G401 (cell line): ENCODE results near the gene SND1. TPM values are rescaled to one million over a fixed set of nuclear protein-coding genes. Genes with fewer than 3 reads are reported as not detected.

Experiments
- DNase-seq: peaks from one replicate; pipeline ENCODE4 v3.0.0-alpha.2; 2015; ENCODE audit warnings: low spot score
- in situ Hi-C: cut with HindIII; loops from 2 replicates; pipeline ENCODE4 v1.10.0; 2016; ENCODE audit warnings: low sequenced_read_pairs, mixed read lengths
- total RNA-seq: library from RNA; depleted of rRNA; stranded (reverse); fragments of >200 nt; shearing (Covaris generic); gene quantifications from 2 replicates; pipeline ENCODE4 v1.2.3, GENCODE V29; 2014

SND1 gene
- total RNA-seq, 1 experiment from 2014 or later: 98.0 TPM

DNA sequence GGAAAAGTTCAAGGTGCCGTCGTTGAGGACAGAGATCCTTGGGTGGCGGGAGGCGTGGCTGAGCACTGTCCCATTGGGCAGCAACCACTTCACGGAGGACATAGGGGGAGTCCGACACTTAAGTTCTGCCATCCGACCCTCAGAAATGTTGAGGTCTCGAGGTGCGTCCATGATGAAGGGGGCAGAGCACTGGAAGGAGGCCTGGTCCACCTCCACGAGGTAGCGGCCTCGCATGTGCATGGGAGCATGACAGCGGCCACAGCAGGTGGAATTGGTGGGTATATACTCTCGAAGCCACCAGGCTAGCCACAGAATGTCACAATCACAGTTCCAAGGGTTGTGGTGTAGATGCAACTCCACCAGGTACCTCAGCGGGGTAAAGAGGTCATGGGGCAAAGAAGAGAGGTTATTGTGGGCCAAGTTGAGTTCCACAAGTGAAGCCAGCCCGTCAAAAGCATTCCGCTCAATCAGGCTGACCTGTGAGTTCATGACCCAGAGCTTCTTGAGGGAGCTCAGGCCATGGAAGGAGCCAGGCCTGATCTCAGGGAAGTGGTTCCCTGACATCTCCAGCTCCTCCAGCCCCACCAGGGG lies 377.5 kb downstream of the SND1 start:
- in situ Hi-C loops: no loop called here
- no peak for DNase-seq

DNA sequence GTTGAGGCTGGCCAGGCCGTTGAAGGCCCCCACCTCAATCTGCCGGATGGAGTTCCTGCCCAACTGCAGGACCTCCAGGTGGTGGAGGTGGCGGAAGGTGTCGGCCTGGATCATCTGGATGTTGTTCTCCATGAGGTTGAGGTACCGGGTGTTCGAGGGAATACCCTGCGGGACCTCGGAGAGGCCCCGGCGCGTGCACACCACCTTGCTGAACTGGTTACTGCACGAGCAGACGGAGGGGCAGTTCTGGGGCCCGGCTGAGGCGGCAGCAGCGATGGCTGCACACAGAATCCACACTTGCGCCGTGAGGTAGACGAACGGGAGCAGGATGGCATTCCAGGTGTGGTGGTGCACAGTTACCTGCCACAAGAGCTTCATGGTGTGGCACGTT lies 378.3 kb downstream of the SND1 start:
- no peak for DNase-seq
- in situ Hi-C loops: no loop called here

DNA sequence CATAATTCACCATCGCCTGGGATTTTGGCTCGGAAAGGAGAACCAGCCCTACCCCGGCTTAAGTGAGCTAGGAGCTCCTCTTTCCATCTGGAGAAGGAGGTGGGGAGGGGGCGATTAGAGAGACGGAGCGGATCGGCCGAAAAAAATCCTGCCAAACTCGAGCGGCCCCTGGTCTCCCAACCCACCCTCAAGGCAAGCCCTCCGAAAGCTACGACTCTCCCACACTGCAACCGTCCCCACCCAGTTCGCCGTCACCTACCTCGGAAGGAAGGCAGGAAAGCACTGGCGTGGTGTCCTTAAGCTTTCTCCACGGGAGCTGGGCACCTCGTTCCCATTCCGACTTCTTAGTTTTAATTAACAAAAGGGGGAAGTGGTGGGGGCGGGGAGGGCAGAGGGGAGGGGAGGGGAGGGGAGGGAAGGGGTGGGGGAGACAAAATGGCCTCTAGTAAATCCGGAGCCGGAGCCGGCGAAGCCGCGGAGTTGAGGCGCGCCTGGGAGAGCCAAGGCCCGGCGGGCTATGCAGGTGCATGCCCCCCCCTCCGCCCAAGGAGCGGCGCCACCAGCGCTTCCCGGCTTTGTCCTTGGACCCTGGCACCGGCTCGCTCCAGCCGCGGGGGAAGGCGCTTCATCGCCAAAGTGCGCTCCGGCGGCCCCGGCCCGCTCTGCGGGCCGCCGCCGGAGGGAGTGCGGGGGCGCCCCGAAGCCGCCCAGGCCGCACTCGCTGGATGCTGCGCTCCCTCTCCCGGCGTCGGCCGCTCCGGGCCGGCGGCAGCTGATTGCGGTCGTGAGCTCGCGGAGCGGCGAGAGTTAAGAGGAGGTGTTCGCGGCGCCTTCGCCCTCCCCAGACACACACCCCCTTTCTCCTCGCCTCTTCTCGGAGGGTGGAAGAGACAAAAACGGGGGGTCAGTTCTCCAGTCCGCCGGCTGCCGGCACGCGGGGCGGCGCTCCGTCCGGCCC lies 378.9 kb downstream of the SND1 start, which contains the start of gene LRRC4:
Gene LRRC4, minus strand, starts transcription at position 784 of the 958 bp plus-strand sequence. CDS start 797 bp downstream, outside the sequence.
- peak; percentile 64 for DNase-seq
- in situ Hi-C loops: no loop called here

DNA sequence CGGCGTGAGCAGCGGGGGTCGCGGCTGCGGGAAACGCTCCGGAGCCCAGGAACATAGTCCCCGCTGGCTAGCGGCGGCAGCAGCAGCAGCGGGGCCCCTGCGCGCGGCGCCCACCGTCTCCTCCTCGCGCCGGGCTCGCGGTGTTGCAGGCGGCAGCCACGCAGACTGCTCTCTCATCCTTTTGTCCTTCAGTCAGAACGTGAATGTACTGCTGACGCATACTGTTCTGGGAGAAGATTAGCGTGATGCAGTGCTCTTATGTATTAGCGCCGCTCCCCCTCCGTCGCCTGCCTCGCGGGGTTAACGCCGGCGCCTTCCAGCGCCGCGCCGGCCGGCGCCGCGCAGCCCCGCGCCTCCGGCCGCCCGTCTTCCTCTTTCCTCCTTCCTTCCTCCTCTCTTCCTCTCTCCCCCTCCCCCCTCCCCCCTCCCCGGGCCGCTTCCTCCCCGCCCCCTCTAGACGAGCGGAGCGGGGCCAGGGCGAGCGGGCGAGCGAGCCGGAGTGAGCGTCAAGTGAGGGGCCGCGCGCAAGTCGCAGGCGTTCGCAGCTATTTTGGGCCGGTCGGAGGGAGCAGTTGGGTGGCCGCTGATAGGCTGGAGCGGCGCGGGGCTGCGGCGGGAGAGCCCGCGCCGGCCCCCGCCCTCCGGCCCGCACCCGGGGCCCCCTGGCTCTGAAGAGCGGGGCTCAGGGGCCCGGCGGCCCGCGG lies 380.1 kb downstream of the SND1 start:
- in situ Hi-C loops: no loop called here
- DNase-seq: peak; percentile 76

DNA sequence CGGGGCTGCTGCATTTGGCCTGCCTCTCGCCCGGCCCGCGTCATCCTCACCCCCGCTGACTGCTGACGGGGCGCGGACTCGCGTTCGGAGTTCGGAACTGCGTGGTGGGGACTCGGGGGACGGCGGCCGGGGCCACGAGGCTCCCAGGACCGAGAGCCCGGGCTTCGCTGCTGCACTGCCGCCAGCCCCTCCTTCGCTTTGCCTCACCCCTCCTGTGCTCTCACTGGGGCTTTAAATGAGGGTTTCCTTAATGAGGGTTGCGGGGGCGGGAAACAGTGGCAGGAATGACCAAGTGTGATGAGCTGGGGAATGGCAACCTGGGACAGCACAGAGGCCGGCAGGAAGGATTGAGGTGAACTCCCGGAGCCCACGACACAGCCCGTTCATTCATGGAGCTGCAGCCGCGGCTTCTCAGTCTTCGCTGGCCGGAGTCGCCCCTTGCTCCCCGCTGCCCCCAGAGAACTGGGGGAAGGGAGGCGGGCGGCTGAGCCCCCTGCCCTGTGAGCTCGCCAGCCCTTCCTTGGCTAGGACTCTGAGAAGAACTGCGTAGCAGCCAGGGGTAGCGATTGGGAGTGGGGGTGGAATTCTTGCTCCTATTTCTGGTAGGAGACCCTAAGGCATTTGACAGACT lies 380.7 kb downstream of the SND1 start:
- peak; percentile 72 for DNase-seq
- in situ Hi-C loops: no loop called here

GRCh38 chr7:128033246-128033645 lies 381.3 kb downstream of the SND1 start:
- no peak for DNase-seq
- in situ Hi-C loops: no loop called here

DNA sequence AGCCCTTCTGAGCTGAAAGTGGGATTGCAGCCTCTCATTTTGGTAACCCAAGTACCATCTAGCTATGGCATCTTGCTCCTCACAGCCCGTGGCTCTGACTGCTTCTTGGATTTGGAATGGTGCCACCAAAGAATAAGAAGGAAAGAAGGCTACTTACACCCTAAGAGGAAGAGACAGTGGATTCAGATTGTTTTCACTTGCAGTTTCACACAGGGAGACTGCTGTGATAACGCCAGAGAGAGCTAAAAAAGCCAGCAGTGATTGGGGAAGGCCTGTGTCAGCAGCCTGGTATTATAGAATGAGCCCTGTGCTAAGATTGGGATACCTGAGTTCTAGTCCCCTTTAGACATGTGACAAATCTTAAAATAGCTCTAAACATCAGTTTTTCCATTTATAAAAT lies 382.8 kb downstream of the SND1 start:
- no peak for DNase-seq
- in situ Hi-C loops: no loop called here

GRCh38 chr7:128035712-128036111 lies 383.7 kb downstream of the SND1 start:
- DNase-seq: peak; percentile 84
- in situ Hi-C loops: no loop called here

DNA sequence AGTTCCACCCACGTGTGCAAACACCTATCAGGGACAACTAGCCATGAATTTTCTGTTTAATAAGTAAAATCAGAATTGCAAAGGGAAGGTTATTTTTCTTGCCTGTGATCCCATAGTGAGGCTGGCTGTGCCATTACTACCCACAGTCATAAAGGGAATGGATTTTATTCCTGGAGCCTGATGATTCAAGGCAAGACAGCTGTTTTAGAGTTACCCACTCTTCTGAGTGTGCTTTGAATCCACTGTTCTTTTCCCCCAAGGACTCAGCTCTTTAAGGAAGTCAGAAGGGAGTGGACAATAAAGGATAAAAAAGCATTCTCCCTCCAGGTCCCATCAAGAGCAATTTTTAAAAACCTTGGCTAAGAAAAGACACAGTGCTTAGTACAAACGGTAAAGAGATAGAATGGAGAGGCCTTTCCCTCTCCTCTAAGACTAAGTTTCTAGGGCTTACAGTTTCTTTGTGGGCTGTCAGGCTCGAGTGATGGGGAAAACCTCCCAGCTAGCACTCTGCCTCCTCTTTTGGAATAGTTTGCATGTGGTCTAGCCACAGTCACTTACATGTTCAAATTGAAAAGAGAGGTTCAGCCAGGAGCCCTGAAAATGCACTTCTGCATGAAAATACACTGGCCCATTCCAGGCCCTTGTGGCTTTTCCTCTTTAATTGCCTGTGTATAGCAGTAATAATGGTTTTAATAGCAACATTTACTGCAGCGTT lies 384.4 kb downstream of the SND1 start:
- DNase-seq: no peak
- in situ Hi-C loops: no loop called here

DNA sequence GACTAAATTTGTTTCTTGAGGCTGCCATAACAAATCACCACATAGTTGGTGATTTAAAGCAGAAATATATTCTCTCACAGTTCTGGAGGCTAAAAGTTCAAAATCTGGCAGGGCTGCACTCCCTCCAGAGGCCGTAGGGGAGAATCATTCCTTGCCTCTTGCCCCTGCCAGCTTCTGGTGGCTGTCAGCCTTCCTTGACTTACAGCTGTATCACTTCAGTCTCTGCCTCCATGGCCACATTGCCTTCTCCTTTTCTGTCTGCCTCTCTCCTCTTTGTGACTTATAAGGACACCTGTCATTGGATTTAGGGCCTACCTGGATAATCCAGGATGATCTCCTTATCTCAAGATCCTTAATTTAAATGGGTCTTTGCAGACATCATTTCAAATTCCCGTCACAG lies 385.1 kb downstream of the SND1 start:
- DNase-seq: no peak
- in situ Hi-C loops: no loop called here

DNA sequence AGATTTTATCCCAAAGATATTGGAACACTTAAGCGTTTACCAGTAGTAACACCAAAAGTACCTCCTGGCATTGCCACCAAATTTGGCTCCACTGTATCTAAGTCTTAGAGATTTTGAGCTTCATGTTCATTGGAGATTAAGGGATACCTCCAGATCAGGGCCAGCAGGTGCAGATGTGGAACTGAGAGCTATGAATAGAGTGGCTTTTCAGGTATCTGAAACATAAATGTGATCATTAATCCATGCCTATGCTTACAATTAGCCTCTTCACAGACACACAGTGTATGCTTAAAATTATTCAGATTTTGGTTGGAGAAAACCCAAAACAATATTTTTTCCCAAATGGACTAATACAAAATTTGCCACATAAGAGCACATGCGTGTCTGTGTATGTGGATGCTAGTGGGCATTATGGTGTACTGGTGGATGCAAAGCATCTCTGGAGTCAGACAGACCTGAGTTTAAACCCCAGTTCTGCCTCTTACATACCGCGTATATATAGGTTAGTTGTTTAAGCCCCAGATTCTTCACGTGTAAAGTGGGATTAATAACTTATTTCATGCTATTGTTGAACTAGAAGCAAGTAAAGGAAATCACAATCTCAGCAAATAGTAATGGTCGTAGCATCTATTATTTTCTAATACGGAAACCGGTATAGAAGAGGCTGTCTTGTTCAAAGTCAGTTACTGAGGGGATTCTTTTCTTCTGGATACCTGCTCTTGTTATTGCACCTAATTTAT lies 386.1 kb downstream of the SND1 start:
- in situ Hi-C loops: no loop called here
- DNase-seq: no peak

DNA sequence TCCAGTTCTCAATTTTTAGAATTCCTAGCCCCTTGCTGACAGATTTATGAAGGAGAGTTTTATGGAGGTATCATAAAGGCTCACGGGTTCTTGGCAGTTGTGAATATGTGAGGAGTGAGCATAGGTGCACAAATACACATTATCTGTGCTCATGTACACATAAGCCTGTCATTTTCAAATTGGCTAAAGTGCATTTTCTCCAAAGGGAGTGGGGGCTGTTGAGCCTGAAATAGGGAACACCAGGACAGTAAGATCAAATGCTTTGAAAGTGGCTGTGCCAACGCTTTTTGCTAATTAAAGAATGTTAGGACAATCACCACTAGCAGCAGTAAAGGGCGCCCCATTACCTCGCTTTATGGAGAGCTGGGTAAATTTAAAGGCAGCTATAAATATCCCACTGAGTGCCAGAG lies 387.6 kb downstream of the SND1 start:
- in situ Hi-C loops: no loop called here
- no peak for DNase-seq

DNA sequence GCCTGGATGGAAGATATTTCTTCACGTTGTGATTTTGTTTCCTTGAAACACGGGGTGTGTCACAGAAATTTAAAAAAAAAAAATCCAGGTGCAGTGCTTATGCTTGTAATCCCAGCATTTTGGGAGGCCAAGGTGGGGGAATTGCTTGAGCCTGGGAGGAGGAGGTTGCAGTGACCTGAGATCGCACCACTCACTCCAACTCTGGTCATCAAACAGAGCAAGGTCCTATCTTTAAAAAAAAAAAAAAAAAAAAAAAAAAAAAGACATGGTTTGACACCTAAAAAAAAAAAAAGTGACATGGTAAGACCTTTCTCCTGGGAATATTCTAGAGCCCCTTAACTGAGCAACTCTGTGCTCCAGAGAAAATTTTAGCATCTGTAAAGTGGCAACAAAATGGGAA lies 388.2 kb downstream of the SND1 start:
- in situ Hi-C loops: no loop called here
- DNase-seq: no peak

GRCh38 chr7:128041203-128041602 lies 389.2 kb downstream of the SND1 start:
- in situ Hi-C loops: no loop called here
- no peak for DNase-seq

DNA sequence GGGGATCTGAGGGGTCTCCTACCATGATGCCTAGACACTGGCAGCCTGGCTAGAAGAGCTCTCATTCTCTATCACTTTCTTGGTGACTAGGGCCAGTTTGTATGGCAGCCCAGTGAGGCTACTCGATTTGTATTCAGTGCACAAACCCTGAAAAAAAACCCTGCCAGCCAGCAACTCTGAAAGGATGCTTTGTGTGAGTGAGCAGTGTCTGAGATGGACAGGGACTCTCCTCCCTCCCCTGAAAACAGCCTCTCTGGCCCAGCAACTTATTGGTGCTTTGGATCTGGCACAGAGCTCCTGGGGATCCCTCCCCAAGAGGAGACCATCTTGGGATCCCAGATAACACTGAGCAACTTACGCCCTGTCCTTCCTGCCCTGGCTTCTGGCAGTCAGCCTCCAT lies 390.0 kb downstream of the SND1 start:
- in situ Hi-C loops: no loop called here
- DNase-seq: peak; percentile 46

DNA sequence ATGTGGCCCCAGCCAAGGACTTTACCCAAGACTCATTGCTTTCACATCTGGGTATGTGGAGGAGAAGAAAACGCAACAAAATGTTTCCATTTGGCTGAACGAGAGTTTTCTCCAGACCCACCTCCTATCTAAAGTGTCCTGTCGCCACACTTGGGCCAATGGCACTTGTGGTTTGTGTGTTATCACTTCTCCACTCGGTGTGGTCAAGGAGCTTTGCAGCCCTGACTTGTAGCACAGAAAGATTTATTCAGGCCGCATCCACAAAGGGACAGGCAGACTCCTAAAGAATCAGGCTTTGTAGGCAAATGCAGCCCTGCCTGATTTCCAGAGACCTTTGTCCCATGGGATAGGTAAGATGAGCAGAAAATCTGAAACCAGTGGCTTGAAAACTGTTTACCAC lies 392.1 kb downstream of the SND1 start:
- in situ Hi-C loops: no loop called here
- DNase-seq: no peak

DNA sequence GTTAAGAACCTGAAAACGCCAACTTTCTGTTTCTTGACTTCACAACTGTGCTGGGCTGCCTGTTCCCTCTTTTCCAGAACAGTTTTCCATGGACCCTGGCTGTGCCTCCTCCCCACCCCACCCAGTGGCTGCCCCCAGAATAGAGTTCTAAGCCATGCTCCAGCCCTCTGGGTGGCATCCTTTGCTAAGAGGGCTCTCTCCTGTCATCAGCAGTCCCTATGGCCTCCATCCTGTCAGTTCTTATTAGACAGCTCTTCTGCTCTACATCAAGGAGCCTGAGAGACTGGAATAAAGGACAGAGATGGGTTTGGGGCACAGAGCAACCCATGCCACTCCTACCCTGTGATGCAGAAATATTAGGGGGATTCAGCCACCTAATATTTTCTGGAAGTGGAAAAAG lies 393.2 kb downstream of the SND1 start:
- DNase-seq: no peak
- in situ Hi-C loops: no loop called here

DNA sequence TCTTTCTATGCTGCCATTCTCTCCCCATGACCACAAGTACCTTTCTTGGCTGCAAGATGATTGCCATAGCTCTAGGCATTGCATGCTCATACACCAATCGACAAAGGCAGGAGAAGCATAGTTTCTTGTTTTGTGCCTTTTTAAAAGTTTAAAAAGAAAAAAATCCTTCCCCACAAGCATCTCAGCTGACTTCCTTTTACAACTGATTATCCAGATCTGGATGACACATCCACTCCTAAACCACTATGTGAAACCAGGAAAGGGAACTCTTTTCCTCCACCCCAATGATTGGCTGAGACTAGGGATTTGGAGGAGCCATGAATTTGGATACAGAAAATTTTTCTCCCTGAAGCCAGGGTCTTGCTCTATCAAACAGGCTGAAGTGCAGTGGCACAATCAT lies 393.8 kb downstream of the SND1 start:
- in situ Hi-C loops: no loop called here
- DNase-seq: no peak
